ENCODE data around the gene COL16A1.
"Not testable (repeated sequence)": the region's sequence is repeated elsewhere in the genome, so short reads cannot be mapped to it uniquely, and the experiment has no call there.

The COL16A1 gene

DNA sequence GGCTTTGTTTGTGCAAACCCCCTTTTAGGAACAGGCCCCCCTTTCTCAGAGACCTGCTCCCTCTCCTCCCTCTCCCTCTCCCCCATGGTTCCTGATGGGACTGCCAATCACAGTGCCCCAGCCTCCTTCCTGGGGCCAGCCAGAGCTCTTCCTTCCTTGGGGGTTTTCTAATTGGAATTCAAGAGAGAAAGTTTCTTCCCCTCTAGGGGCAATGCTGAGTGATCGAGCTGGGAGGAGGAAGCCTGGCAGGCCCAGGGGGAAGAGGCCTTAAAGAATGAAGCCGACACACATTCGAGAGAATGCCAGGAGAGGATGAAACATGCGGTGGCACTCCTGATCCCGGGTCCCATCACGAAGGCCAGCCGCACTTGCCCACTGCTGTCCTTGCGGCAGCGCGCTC, 21.3 kb upstream of the COL16A1 start:
- no peak overlapping the region for H3K27ac Mint-ChIP-seq
- no peak overlapping the region for H3K4me3 Mint-ChIP-seq
- no peaks in the 10 kb centered on the region for H3K4me1 Mint-ChIP-seq
- peaks cover 3% of the 10 kb centered on the region for H3K27me3 Mint-ChIP-seq
- H3K36me3 Mint-ChIP-seq (ENCODE audit: low read depth) = no peaks in the 10 kb centered on the region
- H3K9me3 Mint-ChIP-seq = no peaks in the 10 kb centered on the region
- ATAC-seq (no peak), DNase-seq (no peak)

DNA sequence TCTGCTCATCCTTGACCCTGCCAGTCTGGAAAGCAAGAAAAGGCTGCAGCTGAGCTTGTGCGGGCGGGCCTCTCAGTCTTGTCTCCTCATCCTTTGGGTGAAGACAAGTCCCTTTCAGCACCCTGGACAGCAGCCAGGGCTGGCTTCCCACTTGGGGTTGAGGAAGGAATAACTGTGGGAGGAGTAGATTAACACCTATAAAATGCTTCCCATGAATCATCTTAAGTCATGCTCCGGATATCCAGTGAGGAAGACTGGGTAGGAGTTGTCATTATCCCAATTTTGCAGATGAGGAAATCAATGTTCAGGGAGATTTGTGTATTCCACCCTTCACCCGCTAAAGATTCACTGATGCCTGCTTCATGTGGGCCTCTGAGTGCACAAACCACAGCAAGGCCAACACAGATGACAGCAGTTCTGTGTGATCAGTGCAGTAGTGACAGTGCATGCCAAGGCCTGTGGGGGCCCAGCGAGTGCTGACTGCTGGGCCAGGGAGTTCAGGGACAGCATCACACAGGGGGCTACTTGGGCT, 20.1 kb upstream of the COL16A1 start:
- ATAC-seq (no peak), DNase-seq (peak; percentile 56)
- Mint-ChIP-seq H3K27ac (no peak overlapping the region), H3K4me1 (no peaks in the 10 kb centered on the region), H3K27me3 (peaks cover 6% of the 10 kb centered on the region), H3K9me3 (no peaks in the 10 kb centered on the region), H3K36me3 (ENCODE audit: low read depth) (no peaks in the 10 kb centered on the region), H3K4me3 (no peak overlapping the region)

DNA sequence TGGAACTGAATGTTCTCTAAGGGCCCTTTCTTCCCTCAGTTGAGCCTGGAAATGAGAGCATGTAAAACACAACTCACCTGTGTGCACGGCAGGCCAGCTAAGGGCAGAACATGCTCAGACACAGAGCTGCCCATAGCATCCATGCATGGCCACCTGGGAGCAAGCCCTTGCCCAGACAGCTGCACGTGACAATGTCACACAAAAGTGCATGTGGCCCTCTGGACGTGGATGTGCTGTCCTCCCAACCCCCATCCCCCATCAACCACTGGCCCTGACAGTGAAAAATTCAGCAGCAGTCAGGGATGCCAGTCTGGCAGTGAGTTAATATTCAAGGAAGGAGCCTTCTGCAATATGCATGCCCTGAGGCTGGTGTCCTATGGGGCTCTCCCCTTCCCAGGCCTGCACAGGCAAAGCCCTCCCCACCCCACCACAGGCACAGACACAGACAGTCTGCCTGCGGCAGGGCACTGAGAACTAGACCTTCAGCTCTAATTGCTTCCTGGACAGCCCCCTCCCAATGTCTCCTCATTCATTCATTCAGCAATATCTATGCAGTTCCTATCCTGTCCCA, 14.6 kb upstream of the COL16A1 start:
- peaks cover 11% of the 10 kb centered on the region for H3K4me1 Mint-ChIP-seq
- no peak for ATAC-seq
- no peak overlapping the region for H3K27ac Mint-ChIP-seq
- no peak for DNase-seq
- H3K4me3 Mint-ChIP-seq = no peak overlapping the region
- H3K36me3 Mint-ChIP-seq (ENCODE audit: low read depth) = no peaks in the 10 kb centered on the region
- H3K27me3 Mint-ChIP-seq = peaks cover 44% of the 10 kb centered on the region
- H3K9me3 Mint-ChIP-seq = no peaks in the 10 kb centered on the region

DNA sequence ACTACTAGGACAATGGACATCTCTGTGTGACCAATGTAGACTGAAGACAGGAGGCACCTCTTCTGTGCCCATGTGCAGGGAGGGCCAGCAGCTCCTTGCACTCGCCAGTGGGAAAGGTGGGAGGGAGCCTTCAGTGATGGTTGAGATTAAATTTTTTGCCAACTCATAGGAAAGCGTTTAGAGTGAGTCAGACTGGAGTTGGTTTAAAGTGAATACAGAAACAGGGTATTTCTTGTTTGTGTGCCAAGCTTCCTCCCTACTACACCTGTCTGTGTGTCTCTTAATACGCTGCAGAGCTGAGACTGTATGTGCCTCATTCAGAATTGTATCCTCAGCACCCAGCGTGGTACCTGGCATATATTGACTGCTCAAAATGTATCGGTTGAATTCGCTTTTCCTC, 13.5 kb upstream of the COL16A1 start:
- Mint-ChIP-seq H3K4me1 (peaks cover 11% of the 10 kb centered on the region), H3K27ac (no peak overlapping the region)

DNA sequence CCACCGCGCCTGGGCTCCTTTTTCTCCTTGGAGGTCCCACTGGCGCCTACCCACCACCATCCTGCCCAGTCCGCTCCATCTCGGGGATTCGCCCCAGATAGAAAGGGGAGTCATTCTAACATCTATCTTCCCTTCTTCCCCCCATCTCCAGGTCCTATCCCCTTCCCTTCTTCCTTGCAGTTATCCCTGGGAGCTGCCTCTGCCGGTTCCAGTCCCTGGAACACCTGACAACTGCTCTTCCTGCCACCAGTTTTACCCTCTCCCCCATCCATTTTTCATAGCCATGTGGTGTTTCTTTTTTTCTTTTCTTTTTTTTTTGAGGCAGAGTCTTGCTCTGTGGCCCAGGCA, 12.0 kb upstream of the COL16A1 start:
- Mint-ChIP-seq H3K27me3 (peaks cover 51% of the 10 kb centered on the region), H3K4me1 (peaks cover 11% of the 10 kb centered on the region), H3K27ac (no peak overlapping the region), H3K4me3 (no peak overlapping the region), H3K36me3 (ENCODE audit: low read depth) (no peaks in the 10 kb centered on the region), H3K9me3 (no peaks in the 10 kb centered on the region)
- DNase-seq (no peak), ATAC-seq (no peak)

More for the DNA sequence above, 13.5 kb upstream of the COL16A1 start:
- Mint-ChIP-seq H3K27me3 (peaks cover 48% of the 10 kb centered on the region), H3K36me3 (ENCODE audit: low read depth) (no peaks in the 10 kb centered on the region), H3K9me3 (no peaks in the 10 kb centered on the region), H3K4me3 (no peak overlapping the region)
- no peak for DNase-seq
- ATAC-seq = no peak

DNA sequence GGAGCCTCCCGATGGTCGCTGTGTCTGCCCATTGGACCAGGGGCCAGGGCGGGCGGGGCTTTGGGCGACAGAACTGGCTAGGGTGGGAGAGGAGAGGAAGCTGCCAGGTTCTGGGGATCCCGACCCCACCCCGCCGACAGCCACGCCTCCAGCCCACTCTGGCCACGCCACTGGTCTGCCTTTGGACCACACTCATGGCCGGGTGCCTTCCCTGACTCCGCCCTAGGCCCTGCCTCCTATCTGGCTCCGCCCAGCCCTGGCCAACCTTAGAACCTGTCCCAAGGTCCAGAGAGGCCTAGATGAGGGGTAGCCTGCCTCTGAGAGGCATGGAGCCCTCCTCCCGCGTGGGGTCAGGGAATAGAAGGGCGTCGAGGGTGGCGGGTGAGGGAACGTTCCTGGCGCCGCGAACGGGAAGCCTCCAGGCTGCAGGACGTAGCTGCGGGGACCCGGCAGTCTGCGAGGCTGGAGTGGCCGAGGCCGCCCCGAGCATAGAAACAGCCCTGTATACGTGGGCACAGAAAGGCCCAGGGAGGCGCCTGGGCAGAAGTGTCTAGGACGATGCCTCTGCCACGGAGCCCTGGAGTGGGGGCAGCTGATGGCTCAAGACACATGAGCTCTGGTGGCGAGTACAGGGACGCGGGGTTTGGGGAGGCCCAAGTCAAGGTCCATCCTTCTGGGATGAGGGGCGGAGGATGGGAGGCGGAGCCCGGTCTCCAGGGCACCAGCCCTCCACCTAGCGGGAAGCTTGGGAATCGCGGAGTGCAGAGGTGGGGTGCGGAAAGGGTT, 11.5 kb upstream of the COL16A1 start:
- ATAC-seq = peak; percentile 35
- Mint-ChIP-seq H3K36me3 (ENCODE audit: low read depth) (no peaks in the 10 kb centered on the region), H3K27me3 (peaks cover 51% of the 10 kb centered on the region), H3K9me3 (no peaks in the 10 kb centered on the region), H3K4me1 (peaks cover 11% of the 10 kb centered on the region), H3K4me3 (peak overlapping the region; percentile 63), H3K27ac (no peak overlapping the region)
- DNase-seq = peak; percentile 64

DNA sequence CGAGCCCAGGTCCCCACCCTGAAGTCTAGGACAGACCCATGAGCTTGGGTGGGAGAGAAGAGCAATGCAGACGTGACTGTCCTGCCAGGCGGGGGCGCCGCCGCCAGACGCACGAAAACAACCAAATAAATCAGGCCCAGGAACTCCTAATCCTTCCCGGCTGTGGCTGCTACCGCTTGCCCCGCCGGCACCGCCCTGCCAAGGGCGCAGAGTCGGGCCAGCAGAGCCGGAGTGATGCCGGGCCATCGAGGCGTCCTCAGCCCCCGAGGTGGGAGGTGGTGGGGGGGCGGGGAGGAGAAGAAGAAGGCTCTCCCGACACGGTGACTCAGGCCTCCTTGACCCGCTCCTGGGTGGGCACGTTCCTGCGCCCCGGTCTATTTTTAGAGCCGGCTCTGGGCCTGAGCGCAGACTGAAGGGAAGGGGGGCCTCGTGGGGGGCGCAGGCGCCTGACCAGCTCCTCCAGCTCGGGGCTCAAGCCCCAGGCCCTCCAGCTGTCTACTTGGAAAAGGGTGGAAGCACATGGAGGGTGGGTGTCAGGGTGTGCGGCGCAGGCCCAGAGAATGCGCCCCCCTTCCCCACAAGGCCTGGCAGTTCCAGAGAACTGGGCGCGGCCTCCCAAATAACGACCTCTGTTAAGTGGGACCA, 10.7 kb upstream of the COL16A1 start:
- peaks cover 51% of the 10 kb centered on the region for H3K27me3 Mint-ChIP-seq
- peak; percentile 31 for DNase-seq
- no peaks in the 10 kb centered on the region for H3K9me3 Mint-ChIP-seq
- H3K36me3 Mint-ChIP-seq (ENCODE audit: low read depth) = no peaks in the 10 kb centered on the region
- peak overlapping the region; percentile 35 for H3K4me3 Mint-ChIP-seq
- no peak overlapping the region for H3K27ac Mint-ChIP-seq
- peaks cover 11% of the 10 kb centered on the region for H3K4me1 Mint-ChIP-seq
- peak; percentile 26 for ATAC-seq

DNA sequence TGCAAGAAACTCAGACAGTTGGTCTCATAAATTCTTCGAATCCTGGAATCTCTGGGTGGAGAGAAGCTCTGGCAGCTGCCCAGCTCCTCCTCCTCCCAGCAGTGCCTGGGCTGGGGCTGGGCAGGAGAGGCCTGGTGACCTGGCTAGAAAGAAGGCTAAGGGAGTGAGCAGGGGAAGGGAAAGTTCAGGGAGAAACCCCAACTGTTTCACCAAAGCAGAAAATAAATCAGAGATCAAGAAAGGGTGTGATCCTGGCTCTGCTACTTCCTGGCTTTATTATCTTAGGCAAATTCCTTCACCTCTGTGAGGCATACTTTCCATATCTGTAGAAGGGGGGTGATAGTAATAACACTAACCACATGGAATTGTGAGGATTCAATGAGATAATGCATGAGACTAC, 8.8 kb upstream of the COL16A1 start:
- Mint-ChIP-seq H3K4me1 (peaks cover 23% of the 10 kb centered on the region), H3K4me3 (no peak overlapping the region), H3K9me3 (no peaks in the 10 kb centered on the region), H3K27ac (no peak overlapping the region), H3K36me3 (ENCODE audit: low read depth) (no peaks in the 10 kb centered on the region), H3K27me3 (peaks cover 54% of the 10 kb centered on the region)
- no peak for ATAC-seq
- no peak for DNase-seq

DNA sequence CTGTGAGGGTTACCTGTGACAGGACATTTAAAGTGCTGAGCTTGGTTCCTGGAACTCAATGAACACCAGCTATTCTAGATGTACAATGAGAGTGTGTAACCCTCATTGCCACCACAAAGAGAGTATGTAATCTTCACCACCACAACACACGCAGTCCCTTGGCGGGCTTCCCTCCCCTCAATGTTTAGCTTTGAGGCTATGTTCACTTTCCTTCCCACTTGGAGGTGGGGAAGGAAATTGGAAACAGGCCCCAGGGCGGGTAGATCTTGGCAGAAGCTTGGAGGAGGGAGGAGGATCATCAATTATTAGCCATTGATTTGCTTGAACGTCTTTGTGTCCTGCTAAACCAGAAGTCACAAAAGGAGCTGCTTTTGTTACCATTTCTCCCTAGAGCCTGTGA, 8.3 kb upstream of the COL16A1 start:
- DNase-seq (no peak), ATAC-seq (no peak)
- Mint-ChIP-seq H3K27ac (no peak overlapping the region), H3K27me3 (peaks cover 53% of the 10 kb centered on the region), H3K36me3 (ENCODE audit: low read depth) (no peaks in the 10 kb centered on the region), H3K9me3 (no peaks in the 10 kb centered on the region), H3K4me1 (peaks cover 28% of the 10 kb centered on the region), H3K4me3 (no peak overlapping the region)

DNA sequence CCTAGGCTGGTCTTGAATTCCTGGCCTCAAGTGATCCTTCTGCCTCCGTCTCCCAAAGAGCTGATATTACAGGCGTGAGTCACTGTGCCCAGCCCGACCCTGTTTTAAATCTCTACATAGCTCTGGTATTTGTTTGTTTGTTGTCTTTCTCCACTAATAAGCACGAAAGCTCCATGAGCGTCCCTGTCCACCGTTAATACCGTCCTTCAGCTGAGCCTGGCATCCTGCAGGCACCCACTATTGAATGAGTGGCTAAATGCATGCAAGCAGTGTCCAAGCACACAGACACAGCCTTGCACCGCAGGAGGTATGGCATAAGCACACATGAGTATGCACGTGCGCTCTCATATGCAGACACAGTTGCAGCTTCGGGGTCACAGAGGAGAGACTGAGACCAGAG, 4.5 kb upstream of the COL16A1 start:
- peaks cover 38% of the 10 kb centered on the region for H3K4me1 Mint-ChIP-seq
- no peaks in the 10 kb centered on the region for H3K36me3 Mint-ChIP-seq (ENCODE audit: low read depth)
- no peak overlapping the region for H3K4me3 Mint-ChIP-seq
- DNase-seq = no peak
- ATAC-seq = no peak
- no peak overlapping the region for H3K27ac Mint-ChIP-seq
- peaks cover 51% of the 10 kb centered on the region for H3K27me3 Mint-ChIP-seq
- H3K9me3 Mint-ChIP-seq = no peaks in the 10 kb centered on the region

DNA sequence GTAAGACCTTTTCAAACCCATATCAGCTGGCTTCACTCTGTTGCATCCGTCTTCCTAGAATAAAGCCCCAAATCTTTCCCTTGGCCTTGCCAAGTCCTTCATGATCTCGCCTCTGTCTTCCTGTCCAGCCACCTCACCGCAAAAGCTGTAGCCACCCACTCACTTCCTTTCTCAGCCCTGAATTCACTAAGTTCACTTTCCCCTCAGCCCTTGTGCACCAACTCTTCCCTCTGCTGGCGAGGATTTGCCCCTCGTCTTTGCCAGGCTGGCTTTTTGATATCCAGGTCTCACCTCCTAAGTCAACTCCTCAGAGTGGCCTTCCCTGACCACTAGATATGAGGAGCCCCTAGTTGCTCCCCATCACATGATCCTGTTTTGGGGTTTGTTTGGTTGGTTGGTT, 3.9 kb upstream of the COL16A1 start:
- DNase-seq = peak; percentile 26
- H3K27ac Mint-ChIP-seq = no peak overlapping the region
- peaks cover 53% of the 10 kb centered on the region for H3K27me3 Mint-ChIP-seq
- H3K4me1 Mint-ChIP-seq = peaks cover 38% of the 10 kb centered on the region
- ATAC-seq = no peak
- no peaks in the 10 kb centered on the region for H3K9me3 Mint-ChIP-seq
- H3K36me3 Mint-ChIP-seq (ENCODE audit: low read depth) = no peaks in the 10 kb centered on the region
- H3K4me3 Mint-ChIP-seq = peak overlapping the region; percentile 2

DNA sequence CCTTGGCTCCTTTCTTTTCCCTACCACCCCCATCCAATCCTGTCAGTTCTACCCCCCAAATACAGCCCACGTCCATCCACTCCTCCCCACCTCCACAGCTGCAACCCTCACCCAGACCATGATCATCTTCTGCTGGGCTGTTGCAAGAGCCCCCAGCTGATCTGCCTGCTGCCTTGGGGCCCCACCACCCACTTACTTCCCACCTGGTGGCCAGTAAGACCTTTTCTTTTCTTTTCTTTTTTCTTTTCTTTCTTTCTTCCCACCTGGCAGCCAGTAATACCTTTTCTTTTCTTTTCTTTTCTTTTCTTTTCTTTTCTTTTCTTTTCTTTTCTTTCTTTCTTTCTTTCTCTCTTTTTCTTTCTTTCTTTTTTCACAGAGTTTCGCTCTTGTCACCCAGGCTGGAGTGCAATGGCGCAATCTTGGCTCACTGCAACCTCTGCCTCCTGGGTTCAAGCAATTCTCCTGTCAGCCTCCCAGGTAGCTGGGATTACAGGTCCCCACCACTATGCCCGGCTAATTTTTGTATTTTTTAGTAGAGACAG, 3.3 kb upstream of the COL16A1 start:
- not testable (repeated sequence) for H3K27ac Mint-ChIP-seq; H3K36me3 Mint-ChIP-seq (ENCODE audit: low read depth); H3K4me3 Mint-ChIP-seq; H3K9me3 Mint-ChIP-seq; DNase-seq; ATAC-seq
- peaks cover 51% of the 10 kb centered on the region for H3K27me3 Mint-ChIP-seq
- peaks cover 38% of the 10 kb centered on the region for H3K4me1 Mint-ChIP-seq

DNA sequence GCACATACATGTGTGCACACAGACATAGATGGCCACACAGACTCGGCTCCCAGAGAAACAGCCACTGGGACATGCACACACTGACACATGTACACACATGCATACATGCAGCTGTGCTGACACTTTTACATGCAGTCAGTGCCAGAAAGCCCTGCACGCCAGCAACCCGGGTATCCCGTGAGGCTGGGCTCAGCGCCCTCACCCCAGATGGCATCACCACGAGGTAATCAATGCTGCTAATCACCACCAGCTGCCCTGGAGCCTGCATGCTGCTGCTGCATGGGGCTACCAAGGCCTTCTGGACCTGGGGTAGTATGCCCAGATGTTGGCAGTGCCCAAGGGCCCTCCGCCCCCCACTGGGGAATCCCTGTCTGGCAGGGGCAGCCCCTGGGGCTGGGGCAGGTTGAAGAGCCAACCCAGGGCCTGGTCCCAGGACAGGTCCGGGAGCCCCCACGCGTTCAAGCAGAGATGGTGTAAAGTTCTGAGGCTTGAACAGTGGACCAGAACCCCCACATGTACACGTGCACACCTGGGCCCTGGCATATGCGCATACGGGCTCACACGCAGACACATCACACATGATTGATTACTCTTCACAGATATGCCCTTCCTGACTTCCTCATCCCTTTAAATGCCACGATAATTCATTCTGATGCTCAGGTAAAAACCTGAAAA, 2.7 kb upstream of the COL16A1 start:
- peaks cover 50% of the 10 kb centered on the region for H3K27me3 Mint-ChIP-seq

DNA sequence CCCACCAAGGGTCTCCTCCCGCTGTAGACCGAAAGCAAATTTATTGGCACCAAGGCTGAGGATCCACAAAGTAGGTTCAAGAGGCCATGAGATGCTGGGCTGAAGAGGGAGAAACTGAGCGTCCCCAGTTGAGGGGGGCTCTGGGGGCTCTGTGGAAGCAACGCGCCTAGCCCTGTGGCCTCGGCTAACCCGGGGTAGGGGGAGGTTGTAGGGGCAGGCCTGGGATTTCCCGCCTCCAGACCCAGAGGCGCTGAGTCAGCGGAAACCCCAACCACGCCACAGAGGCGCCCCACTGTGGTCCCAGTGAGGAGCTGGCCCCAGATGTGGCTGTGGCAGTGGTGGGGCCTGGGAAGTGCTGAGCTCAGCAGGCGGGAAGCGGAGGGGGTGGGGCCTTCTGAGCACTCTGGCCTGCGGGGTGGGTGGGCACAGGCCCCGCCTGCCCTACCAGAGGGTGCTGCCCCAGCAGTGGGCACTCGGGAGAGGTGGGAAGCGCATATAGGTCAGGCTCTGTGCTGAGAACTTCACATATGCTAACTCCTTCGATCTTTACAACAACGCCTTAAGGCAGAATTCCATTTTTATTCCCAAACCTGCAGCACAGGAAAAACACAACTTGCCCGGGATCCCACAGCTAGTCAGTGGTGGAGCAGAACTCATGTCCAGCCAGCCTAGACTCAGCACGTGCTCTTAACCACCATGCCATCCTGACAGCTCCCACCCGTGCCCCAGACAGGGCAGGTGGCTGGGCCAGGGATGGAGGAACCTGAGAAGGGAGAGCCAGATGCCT, 1.5 kb upstream of the COL16A1 start:
- Mint-ChIP-seq H3K27me3 (peaks cover 47% of the 10 kb centered on the region), H3K27ac (peak overlapping the region; percentile 55), H3K36me3 (ENCODE audit: low read depth) (no peaks in the 10 kb centered on the region), H3K4me3 (peak overlapping the region; percentile 9), H3K4me1 (peaks cover 46% of the 10 kb centered on the region), H3K9me3 (no peaks in the 10 kb centered on the region)
- peak; percentile 76 for ATAC-seq
- DNase-seq = peak; percentile 83

More for the DNA sequence above, 2.7 kb upstream of the COL16A1 start:
- H3K27ac Mint-ChIP-seq = no peak overlapping the region
- DNase-seq (no peak), ATAC-seq (no peak)
- H3K4me1 Mint-ChIP-seq = peaks cover 38% of the 10 kb centered on the region
- no peaks in the 10 kb centered on the region for H3K36me3 Mint-ChIP-seq (ENCODE audit: low read depth)
- no peak overlapping the region for H3K4me3 Mint-ChIP-seq
- H3K9me3 Mint-ChIP-seq = no peaks in the 10 kb centered on the region
